Measurements from ENCODE around the gene DSCAM. TPM values are rescaled to one million over a fixed set of nuclear protein-coding genes. Genes with fewer than 3 reads are reported as not detected.
A peak's percentile ranks its signal among the peaks of the same experiment; 100 is the strongest.
"Not testable (repeated sequence)": the region's sequence is repeated elsewhere in the genome, so short reads cannot be mapped to it uniquely, and the experiment has no call there.

DSCAM gene
- total RNA-seq, 1 donor from 2014 or later = 0.20 TPM

- not testable (repeated sequence) for DNase-seq
Observed at GRCh38 chr21:40439581-40439980, 407.4 kb downstream of the DSCAM start.

- DNase-seq = no peak
Observed at GRCh38 chr21:40438616-40439015, 408.3 kb downstream of the DSCAM start.

- DNase-seq = no peak
Observed at GRCh38 chr21:40436261-40436660, 410.7 kb downstream of the DSCAM start.

- no peak for DNase-seq
Observed at GRCh38 chr21:40433538-40433937, 413.4 kb downstream of the DSCAM start.

- DNase-seq = no peak
Observed at GRCh38 chr21:40425981-40426380, 421.0 kb downstream of the DSCAM start.

GRCh38 chr21:40422896-40423635 lies 423.9 kb downstream of the DSCAM start:
- DNase-seq = no peak

GRCh38 chr21:40421121-40421520 lies 425.8 kb downstream of the DSCAM start:
- no peak for DNase-seq

GRCh38 chr21:40416572-40416971 lies 430.4 kb downstream of the DSCAM start:
- DNase-seq = no peak

GRCh38 chr21:40408561-40408960 lies 438.4 kb downstream of the DSCAM start:
- no peak for DNase-seq

- peak; percentile 84 for DNase-seq
Observed at GRCh38 chr21:40404396-40404800, 442.6 kb downstream of the DSCAM start.

- no peak for DNase-seq
Observed at GRCh38 chr21:40402884-40403582, 443.9 kb downstream of the DSCAM start.

GRCh38 chr21:40395732-40396131 lies 451.2 kb downstream of the DSCAM start:
- no peak for DNase-seq

- no peak for DNase-seq
Observed at GRCh38 chr21:40393066-40393465, 453.9 kb downstream of the DSCAM start.

GRCh38 chr21:40388046-40388445 lies 458.9 kb downstream of the DSCAM start:
- DNase-seq = no peak

GRCh38 chr21:40386981-40387747 lies 459.8 kb downstream of the DSCAM start:
- DNase-seq = no peak

GRCh38 chr21:40386294-40386911 lies 460.6 kb downstream of the DSCAM start:
- DNase-seq = no peak

- DNase-seq = no peak
Observed at GRCh38 chr21:40385883-40386282, 461.1 kb downstream of the DSCAM start.

GRCh38 chr21:40383951-40384350 lies 463.0 kb downstream of the DSCAM start:
- DNase-seq = no peak

GRCh38 chr21:40381111-40381510 lies 465.8 kb downstream of the DSCAM start:
- DNase-seq = no peak

GRCh38 chr21:40379881-40380810 lies 466.8 kb downstream of the DSCAM start:
- no peak for DNase-seq

GRCh38 chr21:40377135-40377534 lies 469.8 kb downstream of the DSCAM start:
- no peak for DNase-seq
